Breast epithelium (tissue), 4 donors: ENCODE measurements around the gene KSR2. TPM values are rescaled to one million over a fixed set of nuclear protein-coding genes. Genes with fewer than 3 reads are reported as not detected.
"Not testable (repeated sequence)": the region's sequence is repeated elsewhere in the genome, so short reads cannot be mapped to it uniquely, and the experiment has no call there.

Experiments used
- DNase-seq, 2 donors: peaks; one replicate each; pipeline ENCODE4 v3.0.0-alpha.2; 2019; ENCODE audit warnings: low spot score in 2 of 2
- H3K27ac ChIP-seq, 2 donors: fragments of 200-600 bp; sonication (generic) in 1 of 2; one replicate each; pipeline ENCODE4 v1.5.1; 2016 to 2019; ENCODE audit warnings: mild to moderate bottlenecking in 1 of 2
- H3K27me3 ChIP-seq, 2 donors: fragments of 200-600 bp; sonication (generic) in 1 of 2; one replicate each; pipeline versions ENCODE4 v1.5.1 to v1.6.0; 2017 to 2019; ENCODE audit warnings: control low read depth in 1 of 2, mild to moderate bottlenecking in 1 of 2
- H3K36me3 ChIP-seq: fragments of 200-600 bp; one replicate; pipeline ENCODE4 v1.5.1; 2019
- H3K4me1 ChIP-seq, 2 donors: fragments of 200-600 bp; sonication (generic); one replicate each; pipeline ENCODE4 v1.5.1; 2016 to 2019; ENCODE audit warnings: control low read depth in 1 of 2
- H3K4me3 ChIP-seq, 3 donors: fragments of 200-600 bp; sonication (generic); 1 replicate in 2 of 3; 2 replicates in 1 of 3; pipeline ENCODE4 v1.5.1; 2016 to 2019; ENCODE audit warnings: mild to moderate bottlenecking in 3 of 3, moderate library complexity in 2 of 3
- H3K9me3 ChIP-seq, 2 donors: fragments of 200-600 bp; sonication (generic) in 1 of 2; one replicate each; pipeline ENCODE4 v1.5.1; 2016 to 2019; ENCODE audit warnings: control low read depth in 1 of 2
- CTCF ChIP-seq, 3 donors: fragments of 450-650 bp; IDR thresholded peaks; one replicate each; pipeline ENCODE4 v1.5.1; 2016 to 2017; ENCODE audit warnings: antibody characterized with exemption in 3 of 3, mild to moderate bottlenecking in 3 of 3, moderate library complexity in 3 of 3
- POLR2A ChIP-seq: fragments of 450-650 bp; IDR thresholded peaks from one replicate; pipeline ENCODE4 v1.6.1; 2016; ENCODE audit warnings: antibody characterized with exemption, mild to moderate bottlenecking, moderate library complexity
- POLR2AphosphoS5 ChIP-seq, 3 donors: sonication (generic); formaldehyde crosslinking; IDR thresholded peaks; one replicate each; pipeline ENCODE4 v1.6.1; 2017; ENCODE audit warnings: antibody characterized with exemption in 3 of 3
- intact Hi-C: fragments of 100-400 bp; cut with DNase I; formaldehyde crosslinking; loops from one replicate; pipeline ENCODE4 v1.15.1; 2023; ENCODE audit warnings: low total_unique reads
- total RNA-seq, 3 donors: library from RNA; depleted of rRNA; stranded (reverse); fragments of >200 nt; gene quantifications; one replicate each; pipeline ENCODE4 v1.1.0, GENCODE V29; 2016

Gene KSR2
- total RNA-seq, 3 donors from 2014 or later: under 0.01 to 1.9 (median 0.33) TPM

GRCh38 chr12:117733549-117733805, 235.3 kb downstream of the KSR2 start:
- DNase-seq: no peak
- Histone ChIP-seq H3K4me3 (no peak overlapping the region), H3K4me1 (no peaks in the 10 kb centered on the region), H3K36me3 (no peaks in the 10 kb centered on the region), H3K27ac (no peak overlapping the region), H3K9me3 (no peaks in the 10 kb centered on the region), H3K27me3 (no peaks in the 10 kb centered on the region)
- intact Hi-C loops: no loop called here
- TF ChIP-seq POLR2AphosphoS5 (IDR thresholded peaks at IDR 0.05): no peak
- TF ChIP-seq POLR2A: no peak
- TF ChIP-seq CTCF (IDR thresholded peaks at IDR 0.05): no peak

GRCh38 chr12:117732761-117733548, 235.8 kb downstream of the KSR2 start:
- no peak for DNase-seq
- H3K27me3 ChIP-seq: no peaks in the 10 kb centered on the region
- H3K4me1 ChIP-seq: no peaks in the 10 kb centered on the region
- H3K27ac ChIP-seq: no peak overlapping the region
- TF ChIP-seq POLR2AphosphoS5 (IDR thresholded peaks at IDR 0.05): no peak
- no peak for TF ChIP-seq POLR2A
- no peak for TF ChIP-seq CTCF (IDR thresholded peaks at IDR 0.05)
- intact Hi-C loops: no loop called here
- no peak overlapping the region for H3K4me3 ChIP-seq
- H3K9me3 ChIP-seq: no peaks in the 10 kb centered on the region
- H3K36me3 ChIP-seq: no peaks in the 10 kb centered on the region

GRCh38 chr12:117731131-117731530, 237.7 kb downstream of the KSR2 start:
- H3K27me3 ChIP-seq, intact Hi-C loops, H3K4me1 ChIP-seq, H3K9me3 ChIP-seq, H3K27ac ChIP-seq, DNase-seq, H3K36me3 ChIP-seq, H3K4me3 ChIP-seq: not testable (repeated sequence)

GRCh38 chr12:117727301-117727700, 241.5 kb downstream of the KSR2 start:
- Histone ChIP-seq H3K4me3 (no peak overlapping the region), H3K27ac (no peak overlapping the region), H3K4me1 (no peaks in the 10 kb centered on the region), H3K9me3 (no peaks in the 10 kb centered on the region), H3K27me3 (no peaks in the 10 kb centered on the region), H3K36me3 (no peaks in the 10 kb centered on the region)
- intact Hi-C loops: no loop called here
- no peak for DNase-seq
- TF ChIP-seq CTCF (IDR thresholded peaks at IDR 0.05): no peak
- no peak for TF ChIP-seq POLR2AphosphoS5 (IDR thresholded peaks at IDR 0.05)
- TF ChIP-seq POLR2A: no peak

GRCh38 chr12:117724543-117724942, 244.2 kb downstream of the KSR2 start:
- DNase-seq: no peak
- Histone ChIP-seq H3K9me3 (no peaks in the 10 kb centered on the region), H3K27ac (no peak overlapping the region), H3K36me3 (no peaks in the 10 kb centered on the region), H3K27me3 (no peaks in the 10 kb centered on the region), H3K4me3 (no peak overlapping the region), H3K4me1 (no peaks in the 10 kb centered on the region)
- TF ChIP-seq POLR2AphosphoS5 (IDR thresholded peaks at IDR 0.05) (no peak), POLR2A (no peak), CTCF (IDR thresholded peaks at IDR 0.05) (no peak)
- intact Hi-C loops: no loop called here

- no peaks in the 10 kb centered on the region for H3K27me3 ChIP-seq
- no peak overlapping the region for H3K4me3 ChIP-seq
- intact Hi-C loops: no loop called here
- TF ChIP-seq CTCF (IDR thresholded peaks at IDR 0.05): no peak
- TF ChIP-seq POLR2A: no peak
- TF ChIP-seq POLR2AphosphoS5 (IDR thresholded peaks at IDR 0.05): no peak
- H3K9me3 ChIP-seq: peaks cover 0 to 8% of the 10 kb centered on the region in 2 donors
- no peak for DNase-seq
- H3K36me3 ChIP-seq: no peaks in the 10 kb centered on the region
- H3K4me1 ChIP-seq: no peaks in the 10 kb centered on the region
- H3K27ac ChIP-seq: no peak overlapping the region
These were observed 250.2 kb downstream of the KSR2 start for GRCh38 chr12:117718559-117718958.
